ENCODE results near the gene RNF144B. TPM values are rescaled to one million over a fixed set of nuclear protein-coding genes. Genes with fewer than 3 reads are reported as not detected.

The RNF144B gene
- total RNA-seq, 1 experiment from 2014 or later = 2.3 TPM

- no peak overlapping the region for H2BK120ac ChIP-seq (ENCODE audit: low read depth, low read length, poor library complexity, severe bottlenecking)
- no peak overlapping the region for H4K91ac ChIP-seq (ENCODE audit: insufficient read length, low read depth, low read length)
- H4K8ac ChIP-seq (replicated peaks; ENCODE audit: insufficient read length, low read depth, low read length) = no peak overlapping the region
- Mint-ChIP-seq H3K4me1 (peaks cover 12 to 16% of the 10 kb centered on the region in 2 experiments), H3K4me3 (no peak overlapping the region), H3K27ac (no peak overlapping the region), H3K27me3 (ENCODE audit: low read depth) (no peaks in the 10 kb centered on the region), H3K9me3 (no peaks in the 10 kb centered on the region; a peak in 1 of 5 replicates), H3K36me3 (ENCODE audit: insufficient read depth in 1 of 3, low read depth in 3 of 3) (no peaks in the 10 kb centered on the region)
- H2BK20ac ChIP-seq (ENCODE audit: low read depth, low read length, poor library complexity, severe bottlenecking) = no peak overlapping the region
- no peak overlapping the region for H3K18ac ChIP-seq (ENCODE audit: insufficient read length, low read depth, low read length)
- H3K27me3 ChIP-seq (ENCODE audit: insufficient read depth, low read length) = no peaks in the 10 kb centered on the region
- H3K9ac ChIP-seq (ENCODE audit: extremely low read depth, insufficient read length, low read length) = no peak overlapping the region
- no peak overlapping the region for H2BK15ac ChIP-seq (ENCODE audit: low read depth, low read length)
- H2AFZ ChIP-seq (ENCODE audit: low read length) = no peak overlapping the region
- H2BK5ac ChIP-seq (ENCODE audit: insufficient read length, low read length) = no peak overlapping the region
- H3K4me2 ChIP-seq (ENCODE audit: insufficient read depth, insufficient read length, low read length) = no peak overlapping the region
- no peak overlapping the region for H2BK12ac ChIP-seq (ENCODE audit: insufficient read length, low read depth, low read length)
- H3K14ac ChIP-seq (ENCODE audit: insufficient read depth, low read length) = no peak overlapping the region
- H3K79me1 ChIP-seq (ENCODE audit: insufficient read depth, low read depth, low read length, poor library complexity, severe bottlenecking) = no peaks in the 10 kb centered on the region
- no peaks in the 10 kb centered on the region for H3K23me2 ChIP-seq (ENCODE audit: insufficient read length, low read depth, low read length, poor library complexity, severe bottlenecking)
- no peak overlapping the region for H2AK5ac ChIP-seq (ENCODE audit: insufficient read length, low read length)
- H3K79me2 ChIP-seq (ENCODE audit: insufficient read depth, low read length) = no peaks in the 10 kb centered on the region
- no peak overlapping the region for H3K27ac ChIP-seq (ENCODE audit: insufficient read length, low read depth, low read length)
- DNase-seq = no peak
- no peaks in the 10 kb centered on the region for H3K9me3 ChIP-seq (ENCODE audit: control insufficient read depth, low read depth, low read length)
- H4K20me1 ChIP-seq (ENCODE audit: control insufficient read depth, insufficient read depth, insufficient read length) = no peaks in the 10 kb centered on the region
- WGBS (ENCODE audit: extremely low coverage, insufficient read length, low lambda C conversion rate) = no CpG with 5 or more reads among the region's 2 CpGs
- H3T11ph ChIP-seq (ENCODE audit: low read length) = no peak overlapping the region
- H3K56ac ChIP-seq (ENCODE audit: insufficient read length, low read depth, low read length) = no peak overlapping the region
- no peak overlapping the region for H3K4ac ChIP-seq (ENCODE audit: low read depth, low read length)
- H4K5ac ChIP-seq (ENCODE audit: insufficient read length, low read depth, low read length) = no peak overlapping the region
- H3K4me1 ChIP-seq (ENCODE audit: insufficient read depth, low read length) = no peaks in the 10 kb centered on the region
- no peak overlapping the region for H3K23ac ChIP-seq (ENCODE audit: insufficient read length, low read depth, low read length)
- no peak for TF ChIP-seq CTCF (conservative IDR thresholded peaks at IDR 0.05)
Measured at GRCh38 chr6:18507561-18507960, 120.4 kb downstream of the RNF144B start.

All from H9 (cell line).